ENCODE data around the gene SARS1.

DNA sequence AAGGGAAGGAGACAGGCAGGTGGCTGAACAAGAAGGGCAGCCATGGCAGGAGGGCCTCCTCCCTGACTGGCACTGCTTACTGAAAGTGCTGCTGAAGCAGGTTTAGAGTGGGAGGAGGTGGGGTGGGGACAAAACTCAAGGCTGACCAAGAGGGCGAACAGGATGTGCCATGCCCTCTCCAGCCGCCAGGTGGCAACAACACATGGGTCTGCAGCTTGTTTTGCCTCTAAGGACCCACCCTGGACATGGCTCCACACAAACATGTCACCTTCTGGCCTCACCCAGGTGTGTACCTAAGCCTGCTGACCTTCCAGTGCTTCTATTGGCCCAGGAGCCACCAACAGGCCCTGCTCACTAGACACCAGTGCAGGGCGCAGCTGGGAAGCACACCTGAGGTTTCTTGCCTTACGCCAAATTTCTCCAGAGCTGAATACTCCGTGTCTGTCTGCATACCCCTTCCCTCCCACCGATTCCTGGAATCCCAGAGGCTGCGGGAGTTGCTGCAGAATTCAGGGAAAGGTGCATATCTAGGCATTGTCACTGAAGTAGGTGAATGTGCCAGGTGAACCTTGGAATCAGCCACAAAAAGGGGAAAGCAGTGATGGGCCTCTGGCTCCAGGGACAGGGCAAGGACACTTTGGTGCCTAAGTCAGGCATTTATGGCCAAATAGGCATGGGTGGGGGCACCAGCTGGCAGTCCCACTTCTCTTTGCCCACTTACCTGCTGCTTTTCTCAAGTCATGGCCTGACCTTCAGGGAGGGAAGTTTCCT, 63.9 kb downstream of the SARS1 start:
- TF ChIP-seq, protein P1, sequence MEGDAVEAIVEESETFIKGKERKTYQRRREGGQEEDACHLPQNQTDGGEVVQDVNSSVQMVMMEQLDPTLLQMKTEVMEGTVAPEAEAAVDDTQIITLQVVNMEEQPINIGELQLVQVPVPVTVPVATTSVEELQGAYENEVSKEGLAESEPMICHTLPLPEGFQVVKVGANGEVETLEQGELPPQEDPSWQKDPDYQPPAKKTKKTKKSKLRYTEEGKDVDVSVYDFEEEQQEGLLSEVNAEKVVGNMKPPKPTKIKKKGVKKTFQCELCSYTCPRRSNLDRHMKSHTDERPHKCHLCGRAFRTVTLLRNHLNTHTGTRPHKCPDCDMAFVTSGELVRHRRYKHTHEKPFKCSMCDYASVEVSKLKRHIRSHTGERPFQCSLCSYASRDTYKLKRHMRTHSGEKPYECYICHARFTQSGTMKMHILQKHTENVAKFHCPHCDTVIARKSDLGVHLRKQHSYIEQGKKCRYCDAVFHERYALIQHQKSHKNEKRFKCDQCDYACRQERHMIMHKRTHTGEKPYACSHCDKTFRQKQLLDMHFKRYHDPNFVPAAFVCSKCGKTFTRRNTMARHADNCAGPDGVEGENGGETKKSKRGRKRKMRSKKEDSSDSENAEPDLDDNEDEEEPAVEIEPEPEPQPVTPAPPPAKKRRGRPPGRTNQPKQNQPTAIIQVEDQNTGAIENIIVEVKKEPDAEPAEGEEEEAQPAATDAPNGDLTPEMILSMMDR (IDR thresholded peaks at IDR 0.05; ENCODE audit: low read depth, low read length, missing input control), result peak; percentile 90
- no peak for TF ChIP-seq EGR1 (IDR thresholded peaks at IDR 0.05; ENCODE audit: low read depth in 2 of 2)
- peak; percentile 44 for TF ChIP-seq SP1 (IDR thresholded peaks at IDR 0.05)
- TF ChIP-seq HNF4A (conservative IDR thresholded peaks at IDR 0.05), result peak; percentile 25 to 50
- TF ChIP-seq, protein P2, sequence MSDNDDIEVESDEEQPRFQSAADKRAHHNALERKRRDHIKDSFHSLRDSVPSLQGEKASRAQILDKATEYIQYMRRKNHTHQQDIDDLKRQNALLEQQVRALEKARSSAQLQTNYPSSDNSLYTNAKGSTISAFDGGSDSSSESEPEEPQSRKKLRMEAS (IDR thresholded peaks at IDR 0.05), result no peak
- TF ChIP-seq, protein P3, sequence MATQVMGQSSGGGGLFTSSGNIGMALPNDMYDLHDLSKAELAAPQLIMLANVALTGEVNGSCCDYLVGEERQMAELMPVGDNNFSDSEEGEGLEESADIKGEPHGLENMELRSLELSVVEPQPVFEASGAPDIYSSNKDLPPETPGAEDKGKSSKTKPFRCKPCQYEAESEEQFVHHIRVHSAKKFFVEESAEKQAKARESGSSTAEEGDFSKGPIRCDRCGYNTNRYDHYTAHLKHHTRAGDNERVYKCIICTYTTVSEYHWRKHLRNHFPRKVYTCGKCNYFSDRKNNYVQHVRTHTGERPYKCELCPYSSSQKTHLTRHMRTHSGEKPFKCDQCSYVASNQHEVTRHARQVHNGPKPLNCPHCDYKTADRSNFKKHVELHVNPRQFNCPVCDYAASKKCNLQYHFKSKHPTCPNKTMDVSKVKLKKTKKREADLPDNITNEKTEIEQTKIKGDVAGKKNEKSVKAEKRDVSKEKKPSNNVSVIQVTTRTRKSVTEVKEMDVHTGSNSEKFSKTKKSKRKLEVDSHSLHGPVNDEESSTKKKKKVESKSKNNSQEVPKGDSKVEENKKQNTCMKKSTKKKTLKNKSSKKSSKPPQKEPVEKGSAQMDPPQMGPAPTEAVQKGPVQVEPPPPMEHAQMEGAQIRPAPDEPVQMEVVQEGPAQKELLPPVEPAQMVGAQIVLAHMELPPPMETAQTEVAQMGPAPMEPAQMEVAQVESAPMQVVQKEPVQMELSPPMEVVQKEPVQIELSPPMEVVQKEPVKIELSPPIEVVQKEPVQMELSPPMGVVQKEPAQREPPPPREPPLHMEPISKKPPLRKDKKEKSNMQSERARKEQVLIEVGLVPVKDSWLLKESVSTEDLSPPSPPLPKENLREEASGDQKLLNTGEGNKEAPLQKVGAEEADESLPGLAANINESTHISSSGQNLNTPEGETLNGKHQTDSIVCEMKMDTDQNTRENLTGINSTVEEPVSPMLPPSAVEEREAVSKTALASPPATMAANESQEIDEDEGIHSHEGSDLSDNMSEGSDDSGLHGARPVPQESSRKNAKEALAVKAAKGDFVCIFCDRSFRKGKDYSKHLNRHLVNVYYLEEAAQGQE (IDR thresholded peaks at IDR 0.05), result no peak
- TF ChIP-seq, protein P4, sequence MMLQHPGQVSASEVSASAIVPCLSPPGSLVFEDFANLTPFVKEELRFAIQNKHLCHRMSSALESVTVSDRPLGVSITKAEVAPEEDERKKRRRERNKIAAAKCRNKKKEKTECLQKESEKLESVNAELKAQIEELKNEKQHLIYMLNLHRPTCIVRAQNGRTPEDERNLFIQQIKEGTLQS (IDR thresholded peaks at IDR 0.05), result no peak
- no peak for TF ChIP-seq NR2F2 (IDR thresholded peaks at IDR 0.05)
- TF ChIP-seq GABPA (IDR thresholded peaks at IDR 0.05 in 1 of 2, conservative IDR thresholded peaks at IDR 0.05 in 1 of 2), result no peak
- peak; percentile 34 for TF ChIP-seq HNF4G (IDR thresholded peaks at IDR 0.05)
- no peak for TF ChIP-seq YY1 (IDR thresholded peaks at IDR 0.05)
